ENCODE measurements around the gene LAMA4.

LAMA4 gene

DNA sequence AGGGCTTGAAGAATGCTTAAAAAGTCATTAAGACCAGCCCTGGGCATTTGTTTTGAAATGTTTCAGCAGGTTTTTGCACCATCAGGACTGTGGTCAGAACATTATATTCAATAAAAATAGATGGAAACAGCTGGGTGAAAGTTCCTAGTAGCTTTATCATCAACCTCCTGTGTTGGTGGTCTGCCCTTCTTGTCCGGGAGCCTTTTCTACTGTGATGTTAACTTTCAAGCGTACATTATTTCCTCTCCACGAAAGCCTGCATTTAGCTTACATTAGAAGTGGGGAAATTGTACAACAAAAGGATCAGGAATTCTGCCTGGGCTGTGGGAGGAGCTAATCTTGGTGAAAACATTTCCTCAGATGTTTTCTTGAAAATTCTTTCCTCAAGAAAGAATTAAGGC lies 71.1 kb downstream of the LAMA4 start:
- no peak for DNase-seq

DNA sequence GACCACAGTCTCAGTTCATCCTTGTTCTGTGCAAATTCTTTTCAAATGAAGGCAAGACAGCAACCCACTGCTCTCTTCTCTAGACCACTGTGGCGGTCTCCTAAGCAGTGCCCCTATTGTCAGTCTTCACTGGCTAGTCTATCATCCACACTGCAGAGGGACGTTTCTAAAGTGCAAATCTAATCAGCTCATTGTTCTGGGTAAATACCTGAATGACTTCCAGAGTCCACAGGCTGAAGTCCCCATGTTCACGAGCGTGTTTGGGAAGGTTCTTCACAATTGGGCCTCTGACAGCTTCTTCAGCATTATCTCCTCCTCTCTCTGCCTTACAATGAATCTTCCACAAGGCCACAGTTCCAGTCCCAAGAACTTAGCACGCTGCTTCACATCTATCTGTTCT lies 73.2 kb downstream of the LAMA4 start:
- no peak for DNase-seq

DNA sequence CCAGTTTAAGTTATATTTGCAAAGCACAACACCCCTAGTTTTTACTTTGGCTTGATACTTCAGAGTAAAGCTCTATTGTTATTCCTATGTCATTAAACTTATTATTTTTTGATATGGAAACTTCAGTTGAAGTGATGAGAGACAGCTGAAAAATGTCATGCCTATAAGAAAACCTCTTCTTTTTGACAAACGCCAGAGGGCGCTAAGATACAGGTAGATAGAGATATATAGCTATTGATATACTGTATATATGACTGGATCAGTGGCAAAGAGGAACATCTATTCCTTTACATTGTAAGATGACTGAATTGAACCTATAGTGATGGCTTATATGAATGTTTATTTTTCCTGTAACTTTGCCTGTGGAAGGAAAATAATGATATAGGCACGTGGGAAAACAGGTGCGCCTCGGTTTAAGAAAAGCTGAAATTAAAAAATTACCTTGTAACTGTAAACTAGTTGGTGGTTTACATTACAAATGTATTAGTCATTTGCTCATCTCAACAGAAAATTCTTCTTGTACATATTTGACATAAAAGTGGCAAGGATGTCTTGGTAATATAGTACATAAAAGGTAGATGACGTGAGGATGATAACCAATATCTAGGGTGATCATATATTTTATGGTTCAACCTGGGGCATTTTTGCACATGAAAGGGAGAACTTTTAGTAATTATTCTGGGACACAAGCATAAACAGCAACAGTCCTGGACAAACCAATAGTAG lies 74.1 kb downstream of the LAMA4 start:
- peak; percentile 16 for DNase-seq

DNA sequence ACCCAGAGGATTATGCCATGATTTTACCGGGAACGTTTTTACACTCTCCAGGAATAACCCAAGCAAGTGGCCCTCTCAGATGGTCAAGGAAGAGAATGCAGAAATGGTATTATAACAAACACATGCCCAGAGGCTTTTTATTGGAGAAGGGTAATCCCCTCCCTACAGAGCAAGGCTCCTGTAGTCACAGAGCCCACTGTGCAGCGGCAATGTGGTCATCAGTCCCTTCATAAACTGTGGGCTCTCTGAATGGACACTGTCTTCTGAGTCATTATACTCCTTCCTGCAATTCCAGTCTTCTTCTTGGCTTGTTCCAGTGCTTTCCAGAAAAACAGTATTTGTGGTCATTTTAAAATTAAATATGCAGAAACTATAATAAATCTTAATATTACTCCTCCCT lies 74.7 kb downstream of the LAMA4 start:
- DNase-seq: no peak

DNA sequence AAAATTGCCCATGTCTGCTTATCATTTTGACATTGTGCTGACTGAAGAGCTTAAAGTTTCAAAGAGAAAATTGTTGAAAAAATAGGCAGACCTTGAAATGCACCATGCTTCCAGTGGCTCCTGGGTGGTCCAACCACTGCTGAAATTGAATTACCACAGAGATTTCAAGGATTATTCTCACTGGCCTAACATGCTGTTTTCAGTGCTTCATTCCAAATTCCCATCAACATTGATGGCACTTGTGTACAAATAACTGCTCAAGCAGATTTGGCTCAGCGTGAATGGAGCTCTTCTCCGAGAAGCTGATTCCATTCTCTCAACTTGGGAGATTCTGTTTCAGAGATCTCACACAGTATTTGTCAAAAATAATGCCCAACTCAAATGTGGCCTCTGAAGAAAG lies 75.5 kb downstream of the LAMA4 start:
- no peak for DNase-seq

DNA sequence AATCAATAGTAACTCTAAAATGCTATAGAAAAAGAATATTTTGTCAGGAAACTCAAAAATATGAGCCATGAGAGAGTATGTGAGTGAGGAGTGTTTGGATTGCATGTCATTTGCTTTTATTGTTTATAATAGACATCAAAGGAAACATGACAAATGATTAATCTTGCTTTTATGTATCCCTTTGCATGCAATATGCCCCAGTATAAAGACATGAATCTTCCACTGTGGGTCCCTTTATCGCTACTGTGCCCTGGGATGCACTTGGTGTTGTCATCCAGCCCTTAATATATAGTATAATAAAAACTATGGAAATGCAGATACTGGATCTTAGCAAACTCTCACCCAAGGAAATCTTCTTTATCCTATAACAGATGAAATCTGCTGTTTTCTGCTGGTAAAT lies 77.3 kb downstream of the LAMA4 start:
- no peak for DNase-seq

DNA sequence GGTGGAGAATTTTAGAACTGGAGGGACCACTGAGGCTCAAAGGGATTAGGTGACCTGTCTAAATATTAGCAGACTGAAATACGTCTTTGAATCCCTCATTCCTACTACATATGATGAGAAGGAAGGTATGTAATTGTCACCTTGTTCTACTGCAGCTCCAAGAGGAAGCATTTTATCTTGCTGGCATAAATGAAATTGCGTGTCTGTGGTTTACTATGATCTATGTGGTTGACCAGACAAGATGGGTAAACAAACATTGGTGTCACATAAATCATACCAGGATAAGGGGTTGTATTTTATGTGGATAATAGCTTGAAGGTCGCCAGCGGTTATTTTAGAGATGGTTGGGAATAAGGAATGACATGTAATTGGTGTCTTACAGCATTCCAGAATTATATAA lies 78.2 kb downstream of the LAMA4 start:
- DNase-seq: no peak

DNA sequence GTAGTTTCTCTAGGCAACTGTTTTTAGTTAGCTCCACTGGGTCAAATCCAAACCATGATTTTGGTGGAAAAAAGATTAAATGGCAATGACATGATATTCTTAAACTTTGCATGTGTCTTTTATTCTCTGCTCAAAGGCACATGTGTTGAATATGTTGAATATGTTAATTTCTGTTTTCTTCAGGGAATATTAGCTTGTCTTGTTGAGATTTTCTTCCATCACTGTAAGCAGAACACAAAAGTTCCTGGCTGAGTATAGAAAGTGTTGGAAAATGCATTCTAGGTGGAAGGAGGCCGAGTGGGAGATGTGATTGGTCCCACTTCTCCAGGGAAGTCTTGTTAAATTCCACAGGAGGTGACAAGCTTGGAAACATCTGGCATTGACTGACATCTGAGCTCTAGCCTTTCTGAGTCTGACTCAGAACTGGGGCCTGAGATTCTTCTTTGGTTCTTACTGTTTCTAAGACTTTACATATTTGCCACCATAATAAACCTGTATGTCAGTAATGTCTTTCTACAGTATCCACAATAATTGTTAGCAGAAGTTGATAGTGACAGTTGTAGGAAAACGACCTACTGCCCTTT lies 81.1 kb downstream of the LAMA4 start:
- DNase-seq: no peak

DNA sequence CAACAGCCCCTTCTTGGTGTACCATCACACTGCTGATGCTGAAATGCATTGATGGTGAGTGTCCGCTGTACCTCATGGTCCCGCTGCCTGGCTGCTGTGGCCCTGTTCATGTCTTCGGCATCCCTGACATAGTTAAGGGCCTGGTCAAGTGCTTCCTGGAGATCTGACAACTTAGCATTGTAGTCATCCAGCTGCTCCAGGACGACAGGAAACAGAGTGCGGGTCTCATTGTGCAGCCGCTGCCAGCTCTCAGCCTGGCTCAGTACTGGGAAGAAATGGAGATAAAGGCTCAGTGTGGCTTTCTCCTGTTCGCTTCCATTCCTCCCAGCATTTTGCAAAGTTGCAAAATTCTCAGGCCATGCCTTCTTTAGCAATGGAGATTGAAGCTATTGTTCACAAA lies 81.8 kb downstream of the LAMA4 start:
- no peak for DNase-seq

DNA sequence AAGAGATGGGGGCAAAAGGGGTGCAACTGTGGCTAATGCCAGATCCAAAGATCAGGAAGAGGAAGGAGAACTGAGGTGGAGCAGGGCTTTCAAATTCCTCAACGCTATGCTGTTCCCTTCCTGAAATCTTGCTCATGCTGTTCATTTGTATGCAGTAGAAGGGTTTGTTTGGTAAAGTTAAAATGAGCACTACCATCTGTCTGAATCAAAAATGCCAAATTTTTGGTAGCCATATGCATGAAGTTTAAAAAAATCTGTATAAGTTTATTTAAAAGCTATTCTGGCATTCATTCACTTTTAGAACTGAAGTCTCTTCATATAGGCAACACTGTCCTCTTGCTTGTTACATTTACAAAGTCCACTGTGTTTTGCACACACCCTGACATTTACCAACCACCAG lies 84.8 kb downstream of the LAMA4 start:
- DNase-seq: no peak

DNA sequence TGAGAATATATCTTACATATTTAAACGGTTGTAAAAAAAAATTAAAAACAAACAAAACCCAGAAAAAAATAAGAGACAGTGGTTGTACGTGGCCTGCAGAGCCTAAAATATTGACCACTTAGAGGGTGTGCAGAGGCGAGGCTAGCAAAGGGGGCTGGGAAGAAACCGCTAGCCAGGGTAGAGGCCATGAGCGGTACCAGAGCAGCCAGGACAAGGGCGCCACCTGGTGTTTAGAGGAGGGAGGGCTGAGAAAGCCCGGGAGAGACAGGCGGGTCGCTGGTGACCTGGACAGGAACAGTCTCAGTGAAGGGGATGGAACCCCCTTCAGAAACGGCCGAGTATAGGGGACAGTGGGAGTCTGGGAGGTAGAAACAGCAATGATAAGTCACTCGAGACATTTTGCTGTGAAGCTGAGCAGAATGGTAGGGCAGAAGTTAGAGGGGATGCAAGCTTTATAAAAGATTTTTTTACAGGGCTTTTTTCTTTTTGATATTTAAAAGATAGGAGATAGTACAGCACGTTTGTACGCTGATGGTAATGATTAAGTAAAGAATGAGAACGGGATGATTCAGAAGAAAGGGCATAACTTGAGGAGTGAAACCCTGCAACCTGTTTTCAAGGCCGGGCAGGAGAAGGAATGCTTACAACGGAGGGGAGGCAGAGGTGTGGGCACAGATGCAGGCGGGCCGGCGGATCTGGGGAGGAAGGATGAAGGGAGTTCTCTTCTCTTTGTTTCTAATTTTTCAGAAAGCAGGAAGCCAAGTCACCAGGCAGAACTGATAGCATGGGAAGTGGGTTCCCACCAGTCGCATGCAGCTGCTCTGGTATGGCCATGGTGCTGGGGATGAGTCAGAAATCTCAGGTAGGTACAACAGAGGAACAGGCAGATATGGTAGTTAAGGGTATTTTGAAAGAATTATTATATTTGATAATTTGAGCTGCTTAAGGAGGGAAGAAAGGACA lies 90.8 kb downstream of the LAMA4 start:
- DNase-seq: peak; percentile 77

DNA sequence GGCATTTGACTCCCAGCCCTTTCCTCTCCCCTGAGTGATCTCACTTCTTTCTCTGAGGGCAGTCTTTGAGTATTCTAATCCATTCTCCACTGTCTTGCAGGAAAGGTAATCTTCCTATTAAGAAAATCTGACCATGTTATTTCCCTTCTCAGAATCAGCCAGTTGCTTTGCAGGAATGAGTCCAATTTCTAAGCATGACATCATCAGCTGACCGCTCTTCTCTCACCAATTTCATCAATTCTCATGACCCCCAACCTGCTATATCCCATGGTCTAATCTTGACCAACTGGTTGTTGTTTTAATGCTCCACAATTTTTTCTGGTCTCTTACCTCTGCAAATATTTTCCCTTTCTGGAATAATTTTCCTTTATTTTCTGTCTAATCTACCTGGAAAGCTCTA lies 93.6 kb downstream of the LAMA4 start:
- DNase-seq: no peak

DNA sequence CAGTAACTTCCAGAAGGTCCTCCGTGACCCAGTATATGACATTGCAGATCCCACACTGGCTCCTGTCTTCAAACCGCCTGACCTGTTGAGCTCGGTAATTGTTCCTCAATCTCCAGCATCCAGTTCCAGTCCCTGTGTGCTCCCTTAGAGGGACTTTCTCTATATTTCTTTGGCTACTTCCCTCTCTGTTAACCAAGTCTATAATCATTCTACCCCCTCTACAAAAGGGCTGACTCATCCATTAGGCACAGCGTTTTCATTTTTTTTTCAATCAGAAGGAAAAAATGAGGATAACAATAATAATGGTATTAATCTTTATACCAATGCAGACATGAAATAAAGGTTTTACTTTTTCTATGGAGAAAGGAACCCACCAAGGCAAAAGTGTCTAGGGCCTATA lies 97.7 kb downstream of the LAMA4 start:
- no peak for DNase-seq

DNA sequence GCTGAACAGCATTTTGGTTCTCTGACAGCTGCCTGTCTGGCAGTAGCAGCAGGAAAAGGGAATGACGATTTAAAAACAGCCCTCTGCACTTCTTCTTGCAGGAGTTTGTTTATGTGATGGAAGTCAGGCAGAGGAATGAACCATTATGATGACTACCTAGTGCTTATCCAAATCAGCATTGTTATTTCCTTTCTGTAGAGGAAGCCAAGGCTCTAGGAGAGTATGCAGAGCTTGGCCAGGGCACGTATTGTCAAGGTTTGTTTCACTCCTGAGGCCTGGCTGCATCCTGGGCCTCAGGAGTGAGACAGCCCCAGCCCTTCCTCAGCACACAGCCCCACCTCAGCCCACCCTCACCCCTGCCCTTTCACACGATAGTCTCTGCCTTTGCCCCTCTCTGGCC lies 98.5 kb downstream of the LAMA4 start:
- DNase-seq: no peak

DNA sequence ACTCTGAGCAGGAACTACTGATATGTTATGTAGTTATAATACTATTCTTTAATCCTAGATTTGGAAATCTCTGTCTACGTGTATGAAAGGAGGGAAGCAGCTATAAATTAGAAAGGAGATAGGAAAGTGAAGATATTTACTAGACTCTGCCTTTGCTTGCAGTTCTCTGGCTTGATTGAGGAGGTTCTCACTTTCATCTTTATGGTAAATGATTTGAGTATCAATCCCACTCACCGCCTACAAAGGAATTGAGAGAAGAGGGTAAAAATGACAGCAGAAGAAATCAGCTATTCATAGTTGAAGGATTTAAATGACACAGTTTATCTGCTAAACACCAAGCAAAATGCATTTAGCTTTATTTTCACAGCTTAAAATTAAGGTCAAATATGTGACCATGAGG lies 99.7 kb downstream of the LAMA4 start:
- no peak for DNase-seq

DNA sequence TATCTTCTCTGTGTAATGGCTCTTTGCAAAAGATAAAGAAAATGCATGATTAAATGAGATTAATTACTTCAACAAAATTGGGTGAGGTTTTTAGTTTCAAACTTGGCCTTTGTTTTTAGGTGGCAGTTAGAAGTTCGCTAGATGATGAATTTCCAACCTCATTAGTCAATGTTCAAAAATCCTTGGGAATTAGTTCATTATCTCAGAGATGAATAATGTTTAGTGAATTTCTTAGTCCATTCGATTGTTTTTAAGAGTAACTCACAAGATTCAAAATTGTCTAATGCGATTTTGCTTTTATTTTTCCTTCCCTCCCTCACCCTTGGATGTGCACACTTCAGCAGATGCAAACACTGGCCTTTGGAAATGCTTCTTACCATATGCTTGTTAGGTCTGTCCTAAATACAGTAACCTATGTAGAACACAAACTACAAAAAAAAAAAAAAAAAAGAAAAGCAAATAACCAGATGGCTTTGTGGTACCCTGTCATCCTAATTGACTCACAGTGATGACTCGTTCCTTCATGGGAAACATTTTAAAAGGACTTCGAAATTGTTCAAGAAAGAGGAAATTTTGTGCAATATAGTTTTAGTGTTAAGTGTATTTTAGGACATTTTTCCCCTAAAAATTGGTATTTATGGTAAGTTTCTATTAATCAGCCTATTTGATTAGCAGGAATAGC lies 100.3 kb downstream of the LAMA4 start:
- DNase-seq: no peak

DNA sequence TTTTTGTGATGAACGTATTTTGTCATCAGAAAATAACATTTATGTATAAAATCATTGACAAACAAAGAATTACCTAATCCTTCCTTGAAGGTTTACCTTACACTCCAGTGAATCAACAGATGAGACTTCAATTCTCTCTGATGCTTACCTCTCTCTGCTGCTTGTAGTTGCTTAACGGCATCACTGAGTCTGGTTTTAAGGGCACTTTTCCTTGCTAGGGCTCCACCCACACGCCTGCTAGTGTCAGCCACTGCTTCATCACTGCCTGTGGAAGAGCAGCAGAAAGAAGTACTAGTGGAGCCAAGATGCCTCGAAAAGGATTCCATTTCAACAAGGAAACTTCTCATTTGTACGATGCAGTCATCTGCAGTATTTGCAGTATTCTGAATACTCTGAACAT lies 104.0 kb downstream of the LAMA4 start:
- no peak for DNase-seq

DNA sequence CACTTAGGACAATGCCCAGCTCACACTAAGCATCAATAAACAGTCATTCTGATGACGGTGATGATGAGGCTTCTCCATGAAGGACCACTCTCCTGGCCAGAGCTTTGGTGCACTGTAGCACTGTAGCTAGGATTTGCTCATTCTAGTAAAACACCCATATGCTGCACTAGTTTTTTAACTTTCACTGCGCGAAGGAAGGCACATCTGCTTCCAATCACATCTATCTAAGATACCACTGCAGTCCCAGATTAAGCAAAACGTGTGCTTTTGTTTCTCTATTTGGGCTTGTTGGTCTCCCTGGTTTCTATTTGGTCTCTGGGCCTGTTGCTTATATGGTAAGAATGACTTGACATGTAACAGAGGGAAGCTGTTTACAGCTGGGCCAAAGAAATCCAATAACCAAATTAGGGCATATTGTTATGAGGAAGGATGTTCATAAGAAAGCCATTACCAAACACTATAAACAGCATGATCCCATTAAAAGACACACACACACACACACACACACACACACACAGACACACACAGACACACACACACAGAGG lies 104.6 kb downstream of the LAMA4 start:
- DNase-seq: no peak

DNA sequence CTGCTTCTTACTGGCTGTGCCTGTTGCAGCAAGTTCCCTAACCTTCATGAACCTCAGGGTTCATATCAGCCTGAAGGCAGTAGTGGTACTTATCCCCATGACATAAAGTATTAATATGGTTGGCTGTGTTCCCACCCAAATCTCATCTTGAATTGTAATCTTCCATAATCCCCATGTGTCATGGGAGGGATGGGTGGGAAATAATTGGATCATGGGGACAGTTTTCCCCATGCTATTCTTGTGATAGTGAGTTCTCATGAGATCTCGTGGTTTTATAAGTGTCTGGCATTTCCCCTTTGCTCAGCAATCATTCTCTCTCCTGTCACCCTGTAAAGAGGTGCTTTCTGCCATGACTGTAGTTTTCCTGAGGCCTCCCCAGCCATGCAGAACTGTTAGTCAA lies 105.1 kb downstream of the LAMA4 start:
- DNase-seq: no peak

DNA sequence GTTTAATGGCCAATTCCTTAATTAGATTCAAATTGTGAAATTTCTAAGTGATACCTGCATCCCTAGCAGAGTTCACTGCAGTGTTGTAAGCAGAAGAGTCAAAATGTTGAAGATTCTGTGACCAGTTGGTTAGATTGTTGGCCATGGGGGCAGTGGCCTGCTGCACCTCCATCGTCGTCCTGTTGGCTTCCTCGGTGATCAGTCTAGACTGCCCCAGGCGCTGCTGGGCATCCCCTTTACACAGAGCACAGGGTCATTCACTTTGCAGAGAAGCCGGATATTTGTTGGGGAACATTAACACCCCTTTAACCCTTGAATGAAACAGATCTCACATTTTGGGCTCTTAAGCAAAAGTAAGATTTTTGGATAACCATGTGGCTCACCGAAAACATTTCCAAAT lies 106.3 kb downstream of the LAMA4 start:
- DNase-seq: no peak

DNA sequence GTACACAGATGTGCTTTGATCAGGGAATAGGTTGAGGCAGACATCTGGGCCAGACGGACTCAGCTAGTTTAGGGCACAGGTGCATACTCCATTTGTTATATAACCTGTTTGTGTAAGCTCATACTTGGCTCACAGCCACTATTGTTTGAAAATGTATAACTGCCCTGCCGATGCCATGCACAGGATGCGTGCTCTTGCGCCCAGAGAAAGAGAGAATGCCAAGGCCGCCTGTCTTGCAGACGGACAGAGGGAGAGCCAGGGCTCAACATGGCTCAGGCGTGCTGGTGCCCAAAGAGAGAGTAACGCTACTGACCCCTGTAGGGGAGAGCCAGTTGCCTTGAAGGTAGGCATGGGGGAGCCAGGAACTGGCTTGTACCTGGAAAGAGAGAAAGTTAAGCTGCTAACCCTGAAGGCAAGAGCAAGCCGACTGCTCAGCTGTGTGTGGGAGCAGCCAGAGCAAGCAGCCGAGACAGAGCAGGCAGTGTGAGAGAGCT lies 109.2 kb downstream of the LAMA4 start:
- no peak for DNase-seq

DNA sequence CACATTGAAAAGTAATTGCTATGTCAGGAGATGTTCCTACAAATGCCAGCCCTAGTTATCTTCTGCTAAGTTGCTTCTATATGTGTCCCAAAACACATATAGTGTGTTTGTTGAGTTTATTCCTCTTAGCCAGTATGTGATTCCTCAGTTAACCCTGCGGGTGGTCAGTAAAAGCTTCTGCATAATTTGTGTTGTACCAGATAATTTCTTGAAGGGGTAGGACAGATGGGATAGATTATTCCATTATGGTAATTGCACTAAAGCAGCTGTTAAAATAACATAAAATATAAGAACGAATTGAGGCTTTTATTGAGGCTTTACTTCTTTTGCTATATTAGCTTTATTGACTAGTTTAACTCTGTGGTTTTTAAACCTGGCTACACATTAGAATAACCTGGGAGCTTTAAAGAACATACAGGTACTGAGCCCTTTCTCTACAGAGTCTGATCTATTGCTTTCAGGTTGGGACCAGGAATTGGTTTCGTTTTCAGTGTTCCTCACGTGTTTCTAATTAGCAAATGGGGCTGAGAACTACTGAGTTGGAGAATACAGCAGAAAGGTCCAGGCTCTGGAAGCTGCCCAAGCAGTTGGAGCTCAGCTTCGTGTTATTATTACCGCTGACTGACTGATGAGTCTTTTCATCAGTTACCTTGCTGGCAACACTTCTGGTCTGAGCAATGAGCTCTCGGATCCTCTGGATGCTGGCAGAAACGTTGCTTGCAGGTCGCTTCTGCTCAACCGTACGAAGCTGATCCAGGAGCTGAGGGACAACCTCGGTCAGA lies 110.0 kb downstream of the LAMA4 start:
- DNase-seq: no peak
